Gastroesophageal sphincter (tissue), 3 donors: ENCODE data around the gene BANF2.

Experiments
- CTCF ChIP-seq, 4 experiments: fragments of 200-600 bp in 2 of 4; fragments of 450-650 bp in 2 of 4; sonication (generic) in 1 of 4; IDR thresholded peaks; one replicate each; pipeline ENCODE4 v1.5.1; 2017 to 2019; ENCODE audit warnings: antibody characterized with exemption in 4 of 4, mild to moderate bottlenecking in 2 of 4, moderate library complexity in 2 of 4
- EP300 ChIP-seq: sonication (generic); formaldehyde crosslinking; IDR thresholded peaks from one replicate; pipeline ENCODE4 v1.6.1; 2017; ENCODE audit warnings: antibody characterized with exemption, mild to moderate bottlenecking
- POLR2A ChIP-seq, 2 donors: fragments of 450-650 bp; IDR thresholded peaks; one replicate each; pipeline ENCODE4 v1.6.1; 2017; ENCODE audit warnings: antibody characterized with exemption in 2 of 2, mild to moderate bottlenecking in 2 of 2, moderate library complexity in 1 of 2
- POLR2AphosphoS5 ChIP-seq: sonication (generic); formaldehyde crosslinking; IDR thresholded peaks from one replicate; pipeline ENCODE4 v1.6.1; 2017; ENCODE audit warnings: antibody characterized with exemption

- TF ChIP-seq CTCF (IDR thresholded peaks at IDR 0.05) (no peak), POLR2A (IDR thresholded peaks at IDR 0.05) (no peak), POLR2AphosphoS5 (no peak), EP300 (no peak)
Observed at GRCh38 chr20:17721802-17722486, 22.2 kb downstream of the BANF2 start.
